ENCODE results near the gene GPR15.

Gene GPR15

GRCh38 chr3:98567666-98568270 lies 36.0 kb downstream of the GPR15 start:
- Histone ChIP-seq H3K27me3 (ENCODE audit: insufficient read depth, low read length) (no peaks in the 10 kb centered on the region), H3K4me1 (ENCODE audit: insufficient read depth, low read length) (no peaks in the 10 kb centered on the region), H3K36me3 (ENCODE audit: insufficient read depth, low read length) (no peaks in the 10 kb centered on the region), H3K9me3 (ENCODE audit: low read length) (no peaks in the 10 kb centered on the region), H3K4me3 (ENCODE audit: low read length) (no peak overlapping the region), H2AFZ (ENCODE audit: low read depth, low read length) (no peak overlapping the region)

- Histone ChIP-seq H3K36me3 (ENCODE audit: insufficient read depth, low read length) (no peaks in the 10 kb centered on the region), H3K4me3 (ENCODE audit: low read length) (no peak overlapping the region), H3K27me3 (ENCODE audit: insufficient read depth, low read length) (no peaks in the 10 kb centered on the region), H2AFZ (ENCODE audit: low read depth, low read length) (no peak overlapping the region), H3K9me3 (ENCODE audit: low read length) (no peaks in the 10 kb centered on the region), H3K4me1 (ENCODE audit: insufficient read depth, low read length) (no peaks in the 10 kb centered on the region)
These were observed 36.6 kb downstream of the GPR15 start for GRCh38 chr3:98568402-98568801.

GRCh38 chr3:98573181-98573728 lies 41.5 kb downstream of the GPR15 start:
- no peak overlapping the region for H3K4me3 ChIP-seq (ENCODE audit: low read length)
- no peak overlapping the region for H2AFZ ChIP-seq (ENCODE audit: low read depth, low read length)
- no peaks in the 10 kb centered on the region for H3K9me3 ChIP-seq (ENCODE audit: low read length)
- no peaks in the 10 kb centered on the region for H3K27me3 ChIP-seq (ENCODE audit: insufficient read depth, low read length)
- H3K4me1 ChIP-seq (ENCODE audit: insufficient read depth, low read length): no peaks in the 10 kb centered on the region
- H3K36me3 ChIP-seq (ENCODE audit: insufficient read depth, low read length): peaks cover 5% of the 10 kb centered on the region

GRCh38 chr3:98574132-98574531 lies 42.4 kb downstream of the GPR15 start:
- H3K36me3 ChIP-seq (ENCODE audit: insufficient read depth, low read length): peaks cover 10% of the 10 kb centered on the region

GRCh38 chr3:98577178-98577895 lies 45.6 kb downstream of the GPR15 start:
- H3K4me1 ChIP-seq (ENCODE audit: insufficient read depth, low read length): no peaks in the 10 kb centered on the region
- no peaks in the 10 kb centered on the region for H3K9me3 ChIP-seq (ENCODE audit: low read length)
- no peaks in the 10 kb centered on the region for H3K27me3 ChIP-seq (ENCODE audit: insufficient read depth, low read length)
- peaks cover 20% of the 10 kb centered on the region for H3K36me3 ChIP-seq (ENCODE audit: insufficient read depth, low read length)
- H3K4me3 ChIP-seq (ENCODE audit: low read length): no peak overlapping the region
- H2AFZ ChIP-seq (ENCODE audit: low read depth, low read length): no peak overlapping the region

More at GRCh38 chr3:98574132-98574531, 42.4 kb downstream of the GPR15 start:
- Histone ChIP-seq H3K4me3 (ENCODE audit: low read length) (no peak overlapping the region), H3K9me3 (ENCODE audit: low read length) (no peaks in the 10 kb centered on the region), H2AFZ (ENCODE audit: low read depth, low read length) (no peak overlapping the region), H3K4me1 (ENCODE audit: insufficient read depth, low read length) (no peaks in the 10 kb centered on the region), H3K27me3 (ENCODE audit: insufficient read depth, low read length) (no peaks in the 10 kb centered on the region)

GRCh38 chr3:98580401-98581386 lies 48.9 kb downstream of the GPR15 start:
- Histone ChIP-seq H3K27me3 (ENCODE audit: insufficient read depth, low read length) (no peaks in the 10 kb centered on the region), H3K36me3 (ENCODE audit: insufficient read depth, low read length) (peaks cover 35% of the 10 kb centered on the region), H2AFZ (ENCODE audit: low read depth, low read length) (no peak overlapping the region), H3K4me3 (ENCODE audit: low read length) (no peak overlapping the region), H3K4me1 (ENCODE audit: insufficient read depth, low read length) (no peaks in the 10 kb centered on the region), H3K9me3 (ENCODE audit: low read length) (peaks cover 3% of the 10 kb centered on the region)

- Histone ChIP-seq H2AFZ (ENCODE audit: low read depth, low read length) (no peak overlapping the region), H3K27me3 (ENCODE audit: insufficient read depth, low read length) (no peaks in the 10 kb centered on the region), H3K9me3 (ENCODE audit: low read length) (peaks cover 3% of the 10 kb centered on the region), H3K4me3 (ENCODE audit: low read length) (no peak overlapping the region), H3K4me1 (ENCODE audit: insufficient read depth, low read length) (no peaks in the 10 kb centered on the region), H3K36me3 (ENCODE audit: insufficient read depth, low read length) (peaks cover 39% of the 10 kb centered on the region)
These were observed 49.7 kb downstream of the GPR15 start for GRCh38 chr3:98581474-98581873.

- H3K4me3 ChIP-seq (ENCODE audit: low read length): no peak overlapping the region
- peaks cover 39% of the 10 kb centered on the region for H3K36me3 ChIP-seq (ENCODE audit: insufficient read depth, low read length)
- H3K9me3 ChIP-seq (ENCODE audit: low read length): peaks cover 3% of the 10 kb centered on the region
- no peaks in the 10 kb centered on the region for H3K4me1 ChIP-seq (ENCODE audit: insufficient read depth, low read length)
- no peak overlapping the region for H2AFZ ChIP-seq (ENCODE audit: low read depth, low read length)
- no peaks in the 10 kb centered on the region for H3K27me3 ChIP-seq (ENCODE audit: insufficient read depth, low read length)
These were observed 50.3 kb downstream of the GPR15 start for GRCh38 chr3:98582042-98582441.

GRCh38 chr3:98583766-98584165 lies 52.0 kb downstream of the GPR15 start:
- Histone ChIP-seq H3K4me3 (ENCODE audit: low read length) (no peak overlapping the region), H3K4me1 (ENCODE audit: insufficient read depth, low read length) (no peaks in the 10 kb centered on the region), H3K27me3 (ENCODE audit: insufficient read depth, low read length) (no peaks in the 10 kb centered on the region), H2AFZ (ENCODE audit: low read depth, low read length) (no peak overlapping the region), H3K36me3 (ENCODE audit: insufficient read depth, low read length) (peaks cover 42% of the 10 kb centered on the region), H3K9me3 (ENCODE audit: low read length) (peaks cover 3% of the 10 kb centered on the region)
